MCF 10A (cell line): Measurements from ENCODE around the gene KLHL17. TPM values are rescaled to one million over a fixed set of nuclear protein-coding genes. Genes with fewer than 3 reads are reported as not detected.

ENCODE experiments used
- BruUV-seq: library from RNA; stranded (reverse); fragments of 400-500 nt; replicated peaks from 2 replicates; lab custom pipeline; 2021; lab: Mats Ljungman, UMichigan
- CTCF ChIA-PET: fragments of 300-600 bp; sonication (Branson Sonifier 250); formaldehyde crosslinking; extraction: SDS; loops from one replicate; lab custom pipeline; 2021; ENCODE audit warnings: antibody characterized with exemption, inconsistent platforms; lab: Yijun Ruan, JAX
- POLR2A ChIA-PET: fragments of 300-600, 350-650 bp; sonication (Branson Sonifier 250); formaldehyde crosslinking; extraction: SDS; loops from one replicate; lab custom pipeline; 2020; ENCODE audit warnings: antibody characterized with exemption, inconsistent platforms; lab: Yijun Ruan, JAX
- DNase-seq: peaks from one replicate; pipeline ENCODE4 v3.0.0-alpha.2; 2018; ENCODE audit not compliant: unreplicated experiment
- H3K27ac Mint-ChIP-seq: one replicate; pipeline ENCODE4 v1.8.0; 2022; ENCODE audit warnings: mild to moderate bottlenecking, low read depth, mixed read lengths; ENCODE audit not compliant: unreplicated experiment
- H3K27me3 Mint-ChIP-seq: one replicate; pipeline ENCODE4 v1.8.0; 2022; ENCODE audit warnings: mixed read lengths; ENCODE audit not compliant: insufficient read depth, unreplicated experiment
- H3K36me3 Mint-ChIP-seq: one replicate; pipeline ENCODE4 v1.8.0; 2022; ENCODE audit warnings: mild to moderate bottlenecking, moderate library complexity, mixed read lengths; ENCODE audit not compliant: insufficient read depth, unreplicated experiment
- H3K4me1 Mint-ChIP-seq: one replicate; pipeline ENCODE4 v1.8.0; 2022; ENCODE audit warnings: mixed read lengths; ENCODE audit not compliant: insufficient read depth, unreplicated experiment
- H3K4me3 Mint-ChIP-seq: one replicate; pipeline ENCODE4 v1.8.0; 2022; ENCODE audit warnings: mild to moderate bottlenecking, moderate library complexity, mixed read lengths; ENCODE audit not compliant: unreplicated experiment
- H3K9me3 Mint-ChIP-seq: one replicate; pipeline ENCODE4 v1.8.0; 2022; ENCODE audit warnings: mixed read lengths; ENCODE audit not compliant: unreplicated experiment
- CTCF ChIP-seq: fragments of 200-600 bp; IDR thresholded peaks from one replicate; pipeline ENCODE4 v1.8.0; 2022; ENCODE audit warnings: antibody characterized with exemption, mild to moderate bottlenecking; ENCODE audit not compliant: unreplicated experiment
- intact Hi-C: fragments of 100-400 bp; cut with micrococcal nuclease; formaldehyde crosslinking; loops from 2 replicates; pipeline ENCODE4 v1.14.1; 2022
- total RNA-seq: library from RNA; stranded (reverse); gene quantifications from 2 replicates; pipeline ENCODE4 v1.2.3, GENCODE V29; 2022

KLHL17 gene
- total RNA-seq, 1 experiment from 2014 or later = 15.1 TPM

GRCh38 chr1:923131-923990 lies 37.0 kb upstream of the KLHL17 start, which contains the start of gene SAMD11:
Gene SAMD11, plus strand, starts transcription at chr1:923923. Its CDS starts 509 bp downstream, at chr1:924432.
- H3K9me3 Mint-ChIP-seq = no peaks in the 10 kb centered on the region
- BruUV-seq = no TSS peak
- H3K36me3 Mint-ChIP-seq = no peaks in the 10 kb centered on the region
- no peak for TF ChIP-seq CTCF
- CTCF ChIA-PET = interaction anchor here (1.4 to 1.9 kb wide), 2 partner anchors 15 to 18 kb away, joined by 4 to 6 read pairs; no protein-coding TSS in a partner anchor
- POLR2A ChIA-PET = no interaction called here
- peaks cover 57% of the 10 kb centered on the region for H3K27me3 Mint-ChIP-seq
- peak within 1 kb of the TSS; percentile 45 for H3K4me3 Mint-ChIP-seq
- DNase-seq = peak; percentile 80
- intact Hi-C loops = no loop called here
- H3K4me1 Mint-ChIP-seq = peaks cover 13% of the 10 kb centered on the region
- no peak within 1 kb of the TSS for H3K27ac Mint-ChIP-seq

GRCh38 chr1:923991-924655 lies 36.3 kb upstream of the KLHL17 start:
- BruUV-seq = no TSS peak
- peaks cover 52% of the 10 kb centered on the region for H3K27me3 Mint-ChIP-seq
- no peak for TF ChIP-seq CTCF
- H3K36me3 Mint-ChIP-seq = no peaks in the 10 kb centered on the region
- DNase-seq = no peak
- no peaks in the 10 kb centered on the region for H3K9me3 Mint-ChIP-seq
- ChIA-PET CTCF (interaction anchor here (1.9 kb wide), 1 partner anchor 19 kb away, joined by 4 read pairs; no protein-coding TSS in a partner anchor), POLR2A (no interaction called here)
- peak overlapping the region; percentile 45 for H3K4me3 Mint-ChIP-seq
- intact Hi-C loops = no loop called here
- no peak overlapping the region for H3K27ac Mint-ChIP-seq
- H3K4me1 Mint-ChIP-seq = peaks cover 13% of the 10 kb centered on the region

- no peaks in the 10 kb centered on the region for H3K36me3 Mint-ChIP-seq
- H3K27me3 Mint-ChIP-seq = peaks cover 51% of the 10 kb centered on the region
- H3K4me1 Mint-ChIP-seq = peaks cover 13% of the 10 kb centered on the region
- BruUV-seq = no TSS peak
- peak overlapping the region; percentile 14 for H3K4me3 Mint-ChIP-seq
- intact Hi-C loops = no loop called here
- no peak for TF ChIP-seq CTCF
- ChIA-PET POLR2A (no interaction called here), CTCF (no interaction called here)
- no peaks in the 10 kb centered on the region for H3K9me3 Mint-ChIP-seq
- no peak overlapping the region for H3K27ac Mint-ChIP-seq
- DNase-seq = no peak
Measured at GRCh38 chr1:924656-925560, 35.5 kb upstream of the KLHL17 start.
